ENCODE measurements around the gene CLCA2.

The CLCA2 gene

GRCh38 chr1:86423873-86424272 is at the start of gene CLCA2:
CLCA2 (plus strand) TSS chr1:86424171; CDS start chr1:86424248, 77 bp downstream.
- DNase-seq: no peak

GRCh38 chr1:86375688-86376087 is 48.3 kb upstream of the CLCA2 start:
- no peak for DNase-seq

GRCh38 chr1:86377341-86377740 is 46.6 kb upstream of the CLCA2 start:
- DNase-seq: no peak

GRCh38 chr1:86378813-86379212 is 45.2 kb upstream of the CLCA2 start:
- no peak for DNase-seq

GRCh38 chr1:86380257-86380861 is 43.6 kb upstream of the CLCA2 start:
- peak in 1 of 2 donors; percentile 65 for DNase-seq

DNA sequence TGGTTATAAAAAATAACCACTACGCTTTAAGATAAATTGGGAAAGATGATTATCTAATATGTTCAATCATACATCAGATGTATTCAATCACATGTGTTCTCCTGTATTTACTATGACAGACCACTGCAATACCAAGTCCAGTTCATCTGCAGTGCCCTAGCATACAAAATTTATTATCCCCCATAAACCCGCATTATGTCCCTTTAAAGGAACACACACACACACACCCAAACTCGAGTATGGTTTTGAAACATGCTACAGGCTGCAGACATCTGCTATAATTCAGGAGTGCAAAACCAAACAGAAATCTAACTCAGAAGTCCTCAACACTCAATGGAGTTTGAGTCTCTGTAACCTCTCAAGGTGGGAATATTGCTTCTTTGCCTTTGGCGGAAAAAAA is 42.7 kb upstream of the CLCA2 start:
- no peak for DNase-seq

DNA sequence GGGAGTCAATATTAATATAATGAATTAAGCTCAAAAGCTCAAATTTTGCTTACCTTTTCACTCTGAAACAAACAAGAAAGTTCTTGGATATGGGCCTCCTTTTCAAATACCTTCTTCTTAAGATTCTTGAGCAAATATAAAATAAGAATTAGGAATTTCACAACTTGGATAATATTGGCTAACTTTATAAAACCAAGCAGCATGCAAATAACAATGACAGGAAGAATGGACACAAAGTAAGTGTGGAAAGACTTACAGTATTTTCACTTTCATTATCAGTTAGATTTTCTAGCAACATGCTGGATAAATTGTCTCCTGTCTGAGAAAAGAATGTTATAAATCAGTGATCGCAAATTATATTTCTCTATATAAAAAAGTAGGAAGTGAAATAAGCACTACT is 41.1 kb upstream of the CLCA2 start:
- DNase-seq: peak in 1 of 2 donors; percentile 16

- no peak for DNase-seq
Measured at GRCh38 chr1:86387916-86388627, 35.9 kb upstream of the CLCA2 start.

- DNase-seq: no peak
Measured at GRCh38 chr1:86388777-86389176, 35.2 kb upstream of the CLCA2 start.

DNA sequence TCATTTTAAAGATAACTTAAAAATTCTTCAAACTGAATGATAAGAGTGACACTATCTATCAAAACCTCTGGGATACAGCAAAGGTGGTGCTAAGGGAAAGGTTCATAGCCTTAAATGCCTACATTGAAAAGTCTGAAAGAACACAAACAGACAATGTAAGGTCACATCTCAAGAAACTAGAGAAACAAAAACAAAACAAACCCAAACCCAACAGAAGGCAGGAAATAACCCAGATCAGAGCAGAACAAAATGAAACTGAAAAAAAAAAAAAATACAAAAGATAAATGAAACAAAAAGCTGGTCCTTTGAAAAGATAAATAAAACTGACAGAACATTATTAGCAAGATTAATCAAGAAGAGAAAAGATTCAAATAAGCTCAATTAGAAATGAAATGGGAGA is 34.7 kb upstream of the CLCA2 start:
- DNase-seq: peak in 1 of 2 donors; percentile 61

GRCh38 chr1:86394416-86394815 is 29.6 kb upstream of the CLCA2 start:
- DNase-seq: no peak

- DNase-seq: peak; percentile 89 to 90
Measured at GRCh38 chr1:86395751-86396497, 28.0 kb upstream of the CLCA2 start, which contains the start of gene ODF2L. ODF2L (minus strand) TSS chr1:86396323; CDS start chr1:86387027, 9,296 bp downstream.

GRCh38 chr1:86396498-86396890 is 27.5 kb upstream of the CLCA2 start:
- no peak for DNase-seq

DNA sequence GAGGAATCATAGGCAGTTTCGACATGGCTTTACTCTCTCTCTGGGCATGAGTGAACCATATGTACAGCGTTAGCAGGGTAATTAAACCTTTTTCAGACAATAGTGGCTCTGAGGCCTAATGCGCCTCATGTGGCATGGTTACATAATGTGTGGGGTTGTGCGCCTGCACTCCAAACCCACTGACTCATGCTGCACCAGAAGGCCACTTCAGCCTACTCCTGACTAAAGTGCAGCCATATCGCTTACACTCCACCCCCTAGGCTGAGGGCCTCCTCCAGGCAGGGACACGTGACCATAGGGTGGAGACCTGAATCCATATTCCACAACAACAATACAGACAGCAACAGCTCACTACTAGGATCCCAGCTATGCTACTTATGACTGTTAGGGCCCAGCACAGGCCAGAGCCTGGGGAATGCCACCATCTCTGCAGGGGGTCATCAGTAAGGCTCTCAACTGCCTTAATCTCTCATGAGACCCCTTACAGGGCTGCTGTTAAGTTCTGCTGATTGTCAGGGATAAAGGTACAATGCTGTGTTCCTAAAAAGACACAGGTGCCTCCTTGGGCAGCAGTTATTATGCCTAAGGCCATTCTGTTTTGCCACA is 14.5 kb upstream of the CLCA2 start:
- DNase-seq: no peak

GRCh38 chr1:86410879-86411278 is 13.1 kb upstream of the CLCA2 start:
- DNase-seq: no peak

GRCh38 chr1:86416343-86416742 is 7.6 kb upstream of the CLCA2 start:
- no peak for DNase-seq

- DNase-seq: peak; percentile 55 to 62
Measured at GRCh38 chr1:86419277-86419903, 4.6 kb upstream of the CLCA2 start.

GRCh38 chr1:86421601-86422280 is 2.2 kb upstream of the CLCA2 start:
- no peak for DNase-seq

- no peak for DNase-seq
Measured at GRCh38 chr1:86423473-86423872, 498 bp upstream of the CLCA2 start.

GRCh38 chr1:86429122-86429725 is 5.3 kb downstream of the CLCA2 start:
- no peak for DNase-seq

- peak; percentile 2 to 60 for DNase-seq
Measured at GRCh38 chr1:86429835-86430234, 5.9 kb downstream of the CLCA2 start.

- DNase-seq: no peak
Measured at GRCh38 chr1:86430376-86430775, 6.4 kb downstream of the CLCA2 start.
